GM19238 (cell line): ENCODE data around the gene HOXD13.

ENCODE experiments used
- DNase-seq: peaks from one replicate; pipeline ENCODE4 v3.0.0; 2011; ENCODE audit warnings: low spot score; ENCODE audit not compliant: insufficient read length

Gene HOXD13

GRCh38 chr2:176130957-176131847 is 38.7 kb downstream of the HOXD13 start:
- DNase-seq = no peak

- no peak for DNase-seq
These were observed 39.3 kb downstream of the HOXD13 start for GRCh38 chr2:176131848-176132158.

GRCh38 chr2:176132205-176133171 is 40.0 kb downstream of the HOXD13 start:
- no peak for DNase-seq

GRCh38 chr2:176133389-176133788 is 40.9 kb downstream of the HOXD13 start:
- no peak for DNase-seq

- no peak for DNase-seq
These were observed 41.5 kb downstream of the HOXD13 start for GRCh38 chr2:176134035-176134434.

- DNase-seq = no peak
These were observed 42.5 kb downstream of the HOXD13 start for GRCh38 chr2:176135035-176135440.

- DNase-seq = no peak
These were observed 44.1 kb downstream of the HOXD13 start for GRCh38 chr2:176136374-176137251.

- no peak for DNase-seq
These were observed 44.7 kb downstream of the HOXD13 start for GRCh38 chr2:176137252-176137580.

- no peak for DNase-seq
These were observed 45.4 kb downstream of the HOXD13 start for GRCh38 chr2:176137906-176138305.

GRCh38 chr2:176138526-176138922 is 46.0 kb downstream of the HOXD13 start:
- no peak for DNase-seq

- DNase-seq = no peak
These were observed 46.6 kb downstream of the HOXD13 start for GRCh38 chr2:176138923-176139660.

GRCh38 chr2:176139661-176140512 is 47.4 kb downstream of the HOXD13 start:
- no peak for DNase-seq

GRCh38 chr2:176140513-176141317 is 48.2 kb downstream of the HOXD13 start:
- peak; percentile 92 for DNase-seq

- no peak for DNase-seq
These were observed 49.8 kb downstream of the HOXD13 start for GRCh38 chr2:176142281-176142680.
